Thyroid gland (tissue), 4 donors: ENCODE results near the gene DOC2A. TPM values are rescaled to one million over a fixed set of nuclear protein-coding genes. Genes with fewer than 3 reads are reported as not detected.
"Not testable (repeated sequence)": the region's sequence is repeated elsewhere in the genome, so short reads cannot be mapped to it uniquely, and the experiment has no call there.

Experiments
- DNase-seq, 2 donors: peaks; one replicate each; pipeline ENCODE4 v3.0.0-alpha.2; 2019
- H3K27ac ChIP-seq, 3 donors: fragments of 200-600 bp; sonication (generic); 1 replicate in 2 of 3; 2 replicates in 1 of 3; pipeline ENCODE4 v1.5.1; 2016 to 2019; ENCODE audit warnings: mild to moderate bottlenecking in 1 of 3, moderate library complexity in 1 of 3
- H3K27me3 ChIP-seq: fragments of 200-600 bp; sonication (generic); one replicate; pipeline ENCODE4 v1.5.1; 2019
- H3K36me3 ChIP-seq, 2 donors: fragments of 200-600 bp; sonication (generic); one replicate each; pipeline ENCODE4 v1.5.1; 2016 to 2019
- H3K4me1 ChIP-seq, 2 donors: fragments of 200-600 bp; sonication (generic); one replicate each; pipeline ENCODE4 v1.5.1; 2017 to 2019
- H3K4me3 ChIP-seq, 3 donors: fragments of 200-600 bp; sonication (generic); replicated peaks in 1 of 3; 1 replicate in 2 of 3; 2 replicates in 1 of 3; pipeline ENCODE4 v1.5.1; 2016; ENCODE audit warnings: mild to moderate bottlenecking in 1 of 3
- H3K9me3 ChIP-seq: fragments of 200-600 bp; sonication (generic); one replicate; pipeline ENCODE4 v1.5.1; 2017
- POLR2A ChIP-seq, 2 donors: fragments of 450-650 bp; IDR thresholded peaks; one replicate each; pipeline ENCODE4 v1.6.1; 2017; ENCODE audit warnings: antibody characterized with exemption in 2 of 2, mild to moderate bottlenecking in 2 of 2, moderate library complexity in 1 of 2
- WGBS, 2 donors: methylation state at CpG; one replicate each; pipeline ENCODE4 v1.1.5; 2017; 5-methylcytosine and 5-hydroxymethylcytosine counted together
- intact Hi-C: fragments of 100-400 bp; cut with DNase I; formaldehyde crosslinking; loops from one replicate; pipeline ENCODE4 v1.15.1; 2023
- total RNA-seq, 4 donors: library from RNA; depleted of rRNA; stranded (reverse); fragments of >200 nt; gene quantifications; one replicate each; pipeline ENCODE4 v1.2.3, GENCODE V29; 2016
- TF ChIP-seq, protein P1 (sequence below), 6 experiments: fragments of 200-600 bp in 3 of 6; fragments of 450-650 bp in 3 of 6; sonication (generic) in 3 of 6; IDR thresholded peaks; one replicate each; pipeline ENCODE4 v1.5.1; 2016 to 2019; ENCODE audit warnings: antibody characterized with exemption in 6 of 6, mild to moderate bottlenecking in 2 of 6, inconsistent platforms in 1 of 6, moderate library complexity in 1 of 6

Gene DOC2A
- total RNA-seq, 4 donors from 2014 or later: 0.22 to 1.2 (median 0.94) TPM; not detected in 1

DNA sequence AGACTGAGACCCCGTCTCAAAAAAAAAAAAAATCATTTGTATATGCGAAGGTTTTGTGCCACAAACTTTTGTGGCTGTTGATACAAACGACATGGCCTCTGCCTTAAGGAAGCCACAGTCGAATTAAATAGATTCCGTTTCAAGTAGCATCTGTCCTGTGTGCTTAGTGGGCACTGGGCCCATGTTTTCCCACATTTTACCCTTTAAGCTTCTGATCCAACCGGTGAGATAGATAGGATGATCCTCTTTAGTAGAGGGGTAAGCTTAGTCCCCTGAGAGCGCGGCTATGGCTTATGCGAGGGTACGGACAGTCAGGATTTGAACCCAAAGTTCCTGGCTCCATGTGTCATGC lies 49.7 kb downstream of the DOC2A start:
- H3K36me3 ChIP-seq: no peaks in the 10 kb centered on the region
- H3K4me3 ChIP-seq: peak overlapping the region in 2 of 3 donors; percentile 67 to 78
- no peaks in the 10 kb centered on the region for H3K27me3 ChIP-seq
- intact Hi-C loops: no loop called here
- DNase-seq: no peak
- H3K27ac ChIP-seq: peak overlapping the region in 2 of 3 donors; percentile 82 to 91
- no peaks in the 10 kb centered on the region for H3K9me3 ChIP-seq
- WGBS, 2 donors: 51 to 61% methylated on average over 10 of the region's 10 CpGs
- TF ChIP-seq, protein P1, sequence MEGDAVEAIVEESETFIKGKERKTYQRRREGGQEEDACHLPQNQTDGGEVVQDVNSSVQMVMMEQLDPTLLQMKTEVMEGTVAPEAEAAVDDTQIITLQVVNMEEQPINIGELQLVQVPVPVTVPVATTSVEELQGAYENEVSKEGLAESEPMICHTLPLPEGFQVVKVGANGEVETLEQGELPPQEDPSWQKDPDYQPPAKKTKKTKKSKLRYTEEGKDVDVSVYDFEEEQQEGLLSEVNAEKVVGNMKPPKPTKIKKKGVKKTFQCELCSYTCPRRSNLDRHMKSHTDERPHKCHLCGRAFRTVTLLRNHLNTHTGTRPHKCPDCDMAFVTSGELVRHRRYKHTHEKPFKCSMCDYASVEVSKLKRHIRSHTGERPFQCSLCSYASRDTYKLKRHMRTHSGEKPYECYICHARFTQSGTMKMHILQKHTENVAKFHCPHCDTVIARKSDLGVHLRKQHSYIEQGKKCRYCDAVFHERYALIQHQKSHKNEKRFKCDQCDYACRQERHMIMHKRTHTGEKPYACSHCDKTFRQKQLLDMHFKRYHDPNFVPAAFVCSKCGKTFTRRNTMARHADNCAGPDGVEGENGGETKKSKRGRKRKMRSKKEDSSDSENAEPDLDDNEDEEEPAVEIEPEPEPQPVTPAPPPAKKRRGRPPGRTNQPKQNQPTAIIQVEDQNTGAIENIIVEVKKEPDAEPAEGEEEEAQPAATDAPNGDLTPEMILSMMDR (IDR thresholded peaks at IDR 0.05): no peak
- TF ChIP-seq POLR2A (IDR thresholded peaks at IDR 0.05): no peak
- peaks cover 0 to 12% of the 10 kb centered on the region in 2 donors for H3K4me1 ChIP-seq

DNA sequence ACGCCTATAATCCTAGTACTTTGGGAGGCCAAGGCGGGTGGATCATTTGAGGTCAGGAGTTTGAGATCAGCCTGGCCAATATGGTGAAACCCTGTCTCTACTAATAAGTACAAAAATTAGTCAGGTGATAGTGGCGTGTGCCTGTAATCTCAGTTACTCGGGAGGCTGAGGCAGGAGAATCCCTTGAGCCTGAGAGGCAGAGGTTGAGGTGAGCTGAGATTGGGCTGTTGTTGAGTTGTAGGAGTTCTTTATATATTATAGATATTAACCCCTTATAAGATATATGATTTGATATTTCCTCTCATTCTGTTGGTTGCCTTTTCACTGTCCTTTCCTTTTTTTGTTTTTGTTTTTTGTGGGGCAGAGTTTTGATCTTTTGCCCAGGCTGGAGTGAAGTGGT lies 51.0 kb downstream of the DOC2A start:
- H3K4me3 ChIP-seq, H3K27me3 ChIP-seq, intact Hi-C loops, DNase-seq, H3K27ac ChIP-seq, H3K9me3 ChIP-seq, H3K36me3 ChIP-seq: not testable (repeated sequence)
- H3K4me1 ChIP-seq: peaks cover 0 to 12% of the 10 kb centered on the region in 2 donors
- WGBS, 2 donors: 88 to 97% methylated on average over 4 of the region's 4 CpGs

- Histone ChIP-seq H3K4me3 (no peak overlapping the region), H3K36me3 (no peaks in the 10 kb centered on the region), H3K9me3 (no peaks in the 10 kb centered on the region), H3K27ac (no peak overlapping the region), H3K27me3 (no peaks in the 10 kb centered on the region), H3K4me1 (peaks cover 0 to 12% of the 10 kb centered on the region in 2 donors)
- intact Hi-C loops: no loop called here
- WGBS, 2 donors: 82 to 85% methylated on average over 2 to 9 of the region's 9 CpGs
- TF ChIP-seq POLR2A (IDR thresholded peaks at IDR 0.05): no peak
- TF ChIP-seq, protein P1 (IDR thresholded peaks at IDR 0.05): no peak
- no peak for DNase-seq
These were observed 51.5 kb downstream of the DOC2A start for GRCh38 chr16:29959293-29959692.

DNA sequence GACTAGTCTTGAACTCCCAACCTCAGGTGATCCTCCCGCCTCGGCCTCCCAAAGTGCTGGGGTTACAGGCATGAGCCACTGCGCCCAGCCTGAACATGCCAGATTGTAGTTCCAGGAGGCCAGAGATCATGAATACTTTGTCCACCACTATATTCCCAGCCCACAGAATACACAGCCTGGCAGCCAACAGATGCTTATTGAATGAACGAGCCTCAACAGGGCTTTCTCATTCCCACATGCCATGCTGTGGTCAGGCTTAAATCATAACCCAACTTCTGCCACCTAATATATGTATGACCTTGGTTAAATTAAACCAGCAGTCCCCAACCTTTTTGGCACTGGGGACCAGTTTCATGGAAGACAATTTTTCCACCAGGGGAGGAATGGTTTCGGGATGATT lies 52.1 kb downstream of the DOC2A start:
- 87 to 90% methylated on average over 5 of the region's 5 CpGs for WGBS, 2 donors
- no peak overlapping the region for H3K4me3 ChIP-seq
- peaks cover 0 to 12% of the 10 kb centered on the region in 2 donors for H3K4me1 ChIP-seq
- no peaks in the 10 kb centered on the region for H3K9me3 ChIP-seq
- TF ChIP-seq, protein P1 (IDR thresholded peaks at IDR 0.05): no peak
- no peak for TF ChIP-seq POLR2A (IDR thresholded peaks at IDR 0.05)
- H3K36me3 ChIP-seq: no peaks in the 10 kb centered on the region
- H3K27ac ChIP-seq: no peak overlapping the region
- intact Hi-C loops: no loop called here
- DNase-seq: no peak
- H3K27me3 ChIP-seq: no peaks in the 10 kb centered on the region

Other genes with a start within 250 kb of the DOC2A start
- not detected for gene ZG16, start 232.8 kb downstream of the DOC2A start, total RNA-seq
- 10 to 100 TPM; 38.4 to 68.6 (median 57.2) TPM for gene KIF22, start 220.3 kb downstream of the DOC2A start, total RNA-seq
- gene MAZ, start 204.5 kb downstream of the DOC2A start, total RNA-seq: 100 to 1,000 TPM in 2 of 4 donors, 10 to 100 TPM in 2; 80.4 to 132 (median 107) TPM
- 1 to 10 TPM in 3 of 4 donors, under 1 TPM in 1; 0.89 to 4.0 (median 2.4) TPM for gene PRRT2, start 198.8 kb downstream of the DOC2A start, total RNA-seq
- gene PAGR1, start 194.9 kb downstream of the DOC2A start, total RNA-seq: 10 to 100 TPM; 38.2 to 75.0 (median 55.2) TPM
- gene MVP, start 190.6 kb downstream of the DOC2A start, total RNA-seq: 100 to 1,000 TPM in 1 of 4 donors, 10 to 100 TPM in 3; 70.1 to 127 (median 90.6) TPM
- 100 to 1,000 TPM in 2 of 4 donors, 10 to 100 TPM in 2; 79.3 to 122 (median 99.3) TPM for gene CDIPT, start 147.8 kb downstream of the DOC2A start, total RNA-seq
- gene SEZ6L2, start 111.5 kb downstream of the DOC2A start, total RNA-seq: 1 to 10 TPM in 2 of 4 donors, under 1 TPM in 2; 0.33 to 1.5 (median 0.79) TPM
- not detected for gene ASPHD1, start 110.5 kb downstream of the DOC2A start, total RNA-seq
- gene KCTD13, start 84.8 kb downstream of the DOC2A start, total RNA-seq: 10 to 100 TPM in 3 of 4 donors, 1 to 10 TPM in 1; 9.8 to 27.5 (median 15.5) TPM
- gene TMEM219, start 48.9 kb downstream of the DOC2A start, total RNA-seq: 100 to 1,000 TPM in 3 of 4 donors, 10 to 100 TPM in 1; 93.2 to 140 (median 135) TPM
- gene TAOK2, start 37.2 kb downstream of the DOC2A start, total RNA-seq: 10 to 100 TPM; 48.8 to 62.6 (median 55.2) TPM
- 10 to 100 TPM; 10.7 to 23.1 (median 18.4) TPM for gene HIRIP3, start 15.4 kb downstream of the DOC2A start, total RNA-seq
- gene INO80E, start 14.8 kb downstream of the DOC2A start, total RNA-seq: 100 to 1,000 TPM in 3 of 4 donors, 10 to 100 TPM in 1; 45.9 to 165 (median 142) TPM
- not detected for gene C16orf92, start 12.2 kb upstream of the DOC2A start, total RNA-seq
- gene TLCD3B, start 20.2 kb upstream of the DOC2A start, total RNA-seq: under 1 TPM in 2 of 4 donors, not detected in 2; 0.54 to 0.79 TPM
- 1,000 to 10,000 TPM in 3 of 4 donors, 100 to 1,000 TPM in 1; 752 to 2,025 (median 1,174) TPM for gene ALDOA, start 54.7 kb upstream of the DOC2A start, total RNA-seq
- 10 to 100 TPM; 43.6 to 59.9 (median 50.8) TPM for gene PPP4C, start 65.0 kb upstream of the DOC2A start, total RNA-seq
- gene TBX6, start 80.9 kb upstream of the DOC2A start, total RNA-seq: 1 to 10 TPM; 1.6 to 3.3 (median 2.4) TPM
- 100 to 1,000 TPM in 1 of 4 donors, 10 to 100 TPM in 3; 32.4 to 372 (median 68.0) TPM for gene YPEL3, start 85.2 kb upstream of the DOC2A start, total RNA-seq
- gene GDPD3, start 102.5 kb upstream of the DOC2A start, total RNA-seq: 1 to 10 TPM in 2 of 4 donors, under 1 TPM in 1, not detected in 1; 0.68 to 1.6 (median 1.2) TPM
- gene MAPK3, start 112.2 kb upstream of the DOC2A start, total RNA-seq: 10 to 100 TPM; 31.5 to 90.6 (median 51.5) TPM
- 10 to 100 TPM in 3 of 4 donors, 1 to 10 TPM in 1; 7.3 to 14.8 (median 11.2) TPM for gene CORO1A, start 172.6 kb upstream of the DOC2A start, total RNA-seq
- 100 to 1,000 TPM in 2 of 4 donors, 1 to 10 TPM in 2; 2.1 to 150 (median 67.4) TPM for gene BOLA2B, start 182.6 kb upstream of the DOC2A start, total RNA-seq
- 10 to 100 TPM; 26.2 to 73.3 (median 63.7) TPM for gene SLX1A, start 182.8 kb upstream of the DOC2A start, total RNA-seq
- gene SULT1A3, start 188.2 kb upstream of the DOC2A start, total RNA-seq: 10 to 100 TPM in 2 of 4 donors, 1 to 10 TPM in 2; 8.9 to 13.8 (median 9.8) TPM
- 1 to 10 TPM; 2.1 to 3.0 (median 2.3) TPM for gene NPIPB13, start 237.5 kb upstream of the DOC2A start, total RNA-seq